ENCODE data around the gene GPHN.
A peak's percentile ranks its signal among the peaks of the same experiment; 100 is the strongest.
"Not testable (repeated sequence)": the region's sequence is repeated elsewhere in the genome, so short reads cannot be mapped to it uniquely, and the experiment has no call there.

GPHN gene

GRCh38 chr14:66587753-66588152, 79.8 kb downstream of the GPHN start:
- not testable (repeated sequence) for FAIRE-seq; DNase-seq (ENCODE audit: extremely low spot score, insufficient read length, low read depth)

GRCh38 chr14:66595394-66595793, 87.4 kb downstream of the GPHN start:
- DNase-seq (ENCODE audit: extremely low spot score, insufficient read length, low read depth) (no peak), FAIRE-seq (no peak)

- DNase-seq (ENCODE audit: extremely low spot score, insufficient read length, low read depth) (no peak), FAIRE-seq (no peak)
Measured at GRCh38 chr14:66596241-66596985, 88.5 kb downstream of the GPHN start.

GRCh38 chr14:66600416-66600815, 92.5 kb downstream of the GPHN start:
- FAIRE-seq: no peak
- no peak for DNase-seq (ENCODE audit: extremely low spot score, insufficient read length, low read depth)

- no peak for DNase-seq (ENCODE audit: extremely low spot score, insufficient read length, low read depth)
- FAIRE-seq: no peak
Measured at GRCh38 chr14:66601932-66602578, 94.1 kb downstream of the GPHN start.

GRCh38 chr14:66603945-66604344, 96.0 kb downstream of the GPHN start:
- DNase-seq (ENCODE audit: extremely low spot score, insufficient read length, low read depth): no peak
- FAIRE-seq: no peak

GRCh38 chr14:66606826-66607225, 98.9 kb downstream of the GPHN start:
- FAIRE-seq (no peak), DNase-seq (ENCODE audit: extremely low spot score, insufficient read length, low read depth) (no peak)

GRCh38 chr14:66610154-66610563, 102.2 kb downstream of the GPHN start:
- FAIRE-seq (peak; percentile 55), DNase-seq (ENCODE audit: extremely low spot score, insufficient read length, low read depth) (no peak)

GRCh38 chr14:66613344-66613743, 105.4 kb downstream of the GPHN start:
- FAIRE-seq: no peak
- no peak for DNase-seq (ENCODE audit: extremely low spot score, insufficient read length, low read depth)

GRCh38 chr14:66619952-66620351, 112.0 kb downstream of the GPHN start:
- DNase-seq (ENCODE audit: extremely low spot score, insufficient read length, low read depth): no peak
- peak; percentile 55 for FAIRE-seq

- DNase-seq (ENCODE audit: extremely low spot score, insufficient read length, low read depth) (no peak), FAIRE-seq (no peak)
Measured at GRCh38 chr14:66623838-66624237, 115.9 kb downstream of the GPHN start.

- FAIRE-seq (peak; percentile 81), DNase-seq (ENCODE audit: extremely low spot score, insufficient read length, low read depth) (no peak)
Measured at GRCh38 chr14:66624336-66624937, 116.5 kb downstream of the GPHN start.

GRCh38 chr14:66628636-66629035, 120.7 kb downstream of the GPHN start:
- FAIRE-seq: no peak

GRCh38 chr14:66629499-66629898, 121.6 kb downstream of the GPHN start:
- FAIRE-seq (no peak), DNase-seq (ENCODE audit: extremely low spot score, insufficient read length, low read depth) (no peak)

More at GRCh38 chr14:66628636-66629035, 120.7 kb downstream of the GPHN start:
- DNase-seq (ENCODE audit: extremely low spot score, insufficient read length, low read depth): no peak

- no peak for FAIRE-seq
- DNase-seq (ENCODE audit: extremely low spot score, insufficient read length, low read depth): no peak
Measured at GRCh38 chr14:66634876-66635275, 126.9 kb downstream of the GPHN start.

GRCh38 chr14:66635435-66635834, 127.5 kb downstream of the GPHN start:
- no peak for FAIRE-seq

GRCh38 chr14:66636240-66636639, 128.3 kb downstream of the GPHN start:
- FAIRE-seq: no peak
- no peak for DNase-seq (ENCODE audit: extremely low spot score, insufficient read length, low read depth)

More at GRCh38 chr14:66635435-66635834, 127.5 kb downstream of the GPHN start:
- DNase-seq (ENCODE audit: extremely low spot score, insufficient read length, low read depth): no peak

- no peak for FAIRE-seq
- no peak for DNase-seq (ENCODE audit: extremely low spot score, insufficient read length, low read depth)
Measured at GRCh38 chr14:66638689-66639088, 130.7 kb downstream of the GPHN start.

- FAIRE-seq (peak; percentile 21), DNase-seq (ENCODE audit: extremely low spot score, insufficient read length, low read depth) (no peak)
Measured at GRCh38 chr14:66641861-66642635, 134.1 kb downstream of the GPHN start.

GRCh38 chr14:66643344-66643743, 135.4 kb downstream of the GPHN start:
- no peak for DNase-seq (ENCODE audit: extremely low spot score, insufficient read length, low read depth)
- FAIRE-seq: no peak

Measured in GM18507 (cell line).